Measurements from ENCODE around the gene OXSM. TPM values are rescaled to one million over a fixed set of nuclear protein-coding genes. Genes with fewer than 3 reads are reported as not detected.

OXSM gene
- total RNA-seq (2014; rRNA removed; shearing (Covaris generic)), result 10.2 and 21.8 TPM in 2 replicates

DNA sequence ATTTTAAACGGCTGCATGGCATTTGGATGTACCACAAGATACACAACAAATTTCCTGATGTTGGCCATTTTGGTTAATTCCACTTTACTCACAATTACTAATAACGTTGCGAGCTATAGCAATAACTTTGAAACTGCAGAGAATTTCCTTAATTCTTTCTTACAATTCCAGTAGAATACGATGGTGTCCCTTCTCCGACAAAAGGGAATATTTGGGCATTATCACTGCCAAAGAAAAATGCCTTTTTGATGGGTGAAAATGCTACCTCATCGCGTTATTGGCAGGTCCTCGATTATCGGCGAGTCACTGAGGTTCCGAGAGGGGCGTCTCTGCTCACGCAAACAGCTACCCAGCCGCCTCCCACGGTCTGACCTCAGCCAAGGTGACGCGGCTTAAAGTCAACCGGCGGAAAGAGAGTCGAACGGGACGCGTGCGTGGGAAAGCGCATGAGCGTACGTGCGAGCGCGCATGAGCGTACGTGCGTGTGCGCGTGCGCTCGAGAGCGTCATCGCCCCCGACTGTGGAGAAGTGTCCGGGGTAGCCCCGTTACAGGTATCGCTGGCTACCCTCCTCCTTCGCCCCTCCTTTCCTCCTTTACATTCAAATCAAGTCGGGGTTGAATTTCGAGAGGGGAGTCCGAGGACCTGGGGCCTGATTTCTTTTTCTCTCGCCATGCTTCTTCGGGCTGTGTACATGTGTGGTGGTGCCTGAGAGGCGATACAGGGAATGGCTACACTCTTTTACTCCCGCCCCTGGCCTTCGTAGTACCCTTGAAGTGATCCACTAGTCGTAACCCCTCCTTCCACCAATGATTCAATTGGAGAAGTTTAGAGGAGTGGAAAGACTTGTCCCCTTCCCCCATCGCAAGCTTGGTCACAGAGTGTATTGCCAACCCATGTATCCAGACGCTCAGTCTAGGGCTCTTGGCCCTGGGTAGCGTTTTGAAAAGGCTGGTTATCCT lies at the start of gene OXSM:
TSS of gene OXSM (plus strand) at position 495 of the 961 bp plus-strand sequence. CDS start 931 bp downstream, outside the sequence.
- peak; percentile 87 for DNase-seq (ENCODE audit: low read depth)

DNA sequence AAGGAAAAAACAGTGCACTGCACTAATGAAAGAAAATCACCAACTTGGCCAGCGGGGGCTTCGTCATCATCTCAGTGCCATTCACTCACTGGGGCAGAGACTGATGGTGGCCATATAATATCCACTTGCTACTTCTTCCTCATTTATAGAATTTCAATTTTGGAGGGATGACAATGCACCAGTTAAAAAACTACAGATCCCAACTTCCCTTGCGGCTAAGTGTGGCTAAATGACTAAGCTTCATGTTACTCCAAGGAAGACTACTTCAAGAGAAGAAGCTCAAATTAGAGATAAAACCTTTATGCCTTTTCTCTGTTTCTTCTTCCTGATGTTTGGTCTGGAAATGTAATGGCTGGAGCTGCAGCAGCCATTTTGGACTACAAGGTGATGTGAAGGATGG lies 45.4 kb upstream of the OXSM start:
- DNase-seq (ENCODE audit: low read depth), result no peak

DNA sequence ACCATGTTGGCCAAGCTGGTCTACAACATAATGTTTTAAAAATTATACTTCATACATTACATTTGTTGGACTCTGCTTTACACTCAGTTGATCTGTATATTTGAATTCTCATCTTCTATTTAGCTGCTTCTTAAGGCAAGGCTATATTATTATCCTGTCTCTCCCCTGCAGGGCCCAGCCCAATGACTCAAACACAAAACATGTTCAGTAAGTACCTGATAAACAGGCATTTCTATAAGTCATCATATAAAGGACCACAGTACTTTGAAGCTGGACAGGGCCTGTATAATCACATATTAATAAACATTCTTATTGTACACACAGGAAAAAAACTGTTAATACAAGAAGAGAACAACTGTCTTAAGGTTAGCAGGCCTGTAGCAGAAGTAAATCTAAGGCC lies 42.9 kb upstream of the OXSM start:
- DNase-seq (ENCODE audit: low read depth), result peak; percentile 2

DNA sequence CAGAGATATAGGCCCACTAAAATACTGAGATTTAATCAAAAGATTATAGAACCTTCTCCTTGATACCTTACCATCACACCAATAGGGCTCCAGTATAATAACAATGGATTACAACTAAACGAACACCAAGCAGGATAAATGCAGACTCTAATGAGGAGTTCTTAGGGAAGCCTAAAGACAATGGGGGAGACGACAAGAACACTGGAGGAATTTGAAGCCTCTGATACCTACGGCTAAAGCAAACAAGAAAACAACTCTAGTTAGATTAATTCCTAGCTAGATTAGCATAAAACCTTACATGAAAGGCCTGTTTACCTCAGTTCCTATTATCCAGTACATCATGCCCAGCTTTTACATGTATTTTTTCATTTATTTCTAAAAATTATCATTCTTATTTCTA lies 41.7 kb upstream of the OXSM start:
- no peak for DNase-seq (ENCODE audit: low read depth)

DNA sequence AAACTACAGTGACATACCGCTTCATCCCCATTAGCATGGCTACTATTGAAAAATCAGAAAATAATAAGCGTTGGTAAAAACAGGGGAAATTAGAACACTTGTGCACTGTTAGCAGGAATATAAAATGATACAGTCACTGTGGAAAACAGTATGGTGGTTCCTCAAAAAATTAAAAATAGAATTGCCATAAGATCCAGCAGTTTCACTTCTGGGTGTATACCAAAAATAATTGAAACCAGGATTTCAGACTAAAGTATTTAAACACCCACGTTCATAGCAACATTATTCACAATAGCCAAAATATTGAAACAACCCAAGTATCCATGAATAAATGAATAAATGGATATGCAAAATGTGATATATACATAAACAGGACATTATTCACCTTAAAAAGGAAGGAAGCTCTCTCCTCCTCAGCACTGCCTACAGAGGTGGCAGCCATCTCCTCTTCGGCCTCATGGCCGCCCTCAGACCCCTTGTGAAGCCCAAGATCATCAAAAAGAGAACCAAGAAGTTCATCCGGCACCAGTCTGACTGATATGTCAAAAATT lies 40.8 kb upstream of the OXSM start:
- no peak for DNase-seq (ENCODE audit: low read depth)

DNA sequence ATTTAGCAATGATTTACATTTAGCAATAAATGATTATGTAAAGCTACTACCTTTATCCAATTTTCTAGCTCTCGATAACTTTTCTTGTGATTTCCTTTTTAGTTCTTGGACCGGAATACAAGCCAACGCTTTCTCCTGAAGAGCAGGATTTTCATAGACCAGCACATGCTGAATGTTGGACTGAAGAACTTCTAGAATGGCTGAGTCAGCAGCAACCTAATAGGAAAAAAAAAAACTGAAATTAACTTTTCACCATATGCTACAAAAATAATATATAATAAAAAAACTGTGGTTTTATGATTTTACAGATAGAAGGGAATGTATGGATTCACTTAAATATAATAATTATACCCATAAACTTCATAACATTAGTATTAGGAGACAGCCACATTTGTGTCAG lies 38.8 kb upstream of the OXSM start:
- no peak for DNase-seq (ENCODE audit: low read depth)

DNA sequence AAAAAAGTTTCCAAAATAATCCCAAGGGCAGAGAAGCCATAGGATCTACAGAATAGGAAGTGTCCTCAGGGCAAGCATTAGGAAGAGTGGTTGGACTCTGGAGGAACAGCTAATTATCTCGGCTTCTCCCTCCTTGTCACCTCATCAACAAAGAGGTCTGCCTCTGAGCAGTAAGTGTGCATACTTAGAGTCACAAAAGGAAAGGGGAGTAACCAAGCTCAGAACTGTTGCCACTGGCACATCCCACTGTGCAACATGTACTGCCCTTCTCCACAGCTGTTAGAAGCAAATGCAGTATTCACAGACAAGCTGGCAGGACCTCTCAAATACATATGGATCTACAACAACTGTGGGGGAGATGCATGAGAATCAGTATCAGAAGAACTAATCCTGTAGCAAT lies 38.2 kb upstream of the OXSM start:
- no peak for DNase-seq (ENCODE audit: low read depth)

DNA sequence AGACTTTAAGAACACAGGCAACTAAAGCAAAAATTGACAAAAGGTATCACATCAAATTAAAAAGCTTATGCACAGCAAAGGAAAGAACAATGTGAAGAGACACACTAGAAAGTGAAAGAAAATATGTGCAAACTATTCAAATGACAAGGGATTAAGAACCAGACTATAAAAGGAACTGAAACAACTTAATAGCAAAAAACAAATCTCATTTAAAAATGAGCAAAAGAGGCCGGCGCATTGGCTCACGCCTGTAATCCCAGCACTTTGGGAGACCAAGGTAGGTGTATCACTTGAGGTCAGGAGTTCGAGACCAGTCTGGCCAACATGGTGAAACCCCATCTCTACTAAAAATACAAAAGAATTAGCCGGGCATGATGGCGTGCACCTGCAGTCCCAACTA lies 21.0 kb upstream of the OXSM start:
- DNase-seq (ENCODE audit: low read depth), result no peak

DNA sequence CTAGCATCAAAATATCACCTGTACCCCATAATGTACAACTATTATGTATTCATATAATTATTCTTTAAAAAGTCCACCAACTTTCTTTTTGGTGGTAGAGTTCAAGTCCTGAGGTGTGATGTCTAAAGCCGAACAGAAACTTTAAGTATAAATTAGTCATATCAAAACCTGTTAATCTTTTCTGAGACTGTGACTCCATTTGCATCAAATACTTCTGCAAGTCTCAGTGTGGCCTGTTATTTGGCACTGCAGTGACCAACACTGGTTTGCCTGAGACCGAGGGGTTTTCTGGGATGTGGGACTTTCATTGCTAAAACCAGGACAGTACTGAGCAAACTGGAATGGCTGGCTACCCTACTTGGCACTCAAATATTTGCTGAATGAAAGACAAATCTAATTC lies 14.0 kb upstream of the OXSM start:
- DNase-seq (ENCODE audit: low read depth), result no peak

DNA sequence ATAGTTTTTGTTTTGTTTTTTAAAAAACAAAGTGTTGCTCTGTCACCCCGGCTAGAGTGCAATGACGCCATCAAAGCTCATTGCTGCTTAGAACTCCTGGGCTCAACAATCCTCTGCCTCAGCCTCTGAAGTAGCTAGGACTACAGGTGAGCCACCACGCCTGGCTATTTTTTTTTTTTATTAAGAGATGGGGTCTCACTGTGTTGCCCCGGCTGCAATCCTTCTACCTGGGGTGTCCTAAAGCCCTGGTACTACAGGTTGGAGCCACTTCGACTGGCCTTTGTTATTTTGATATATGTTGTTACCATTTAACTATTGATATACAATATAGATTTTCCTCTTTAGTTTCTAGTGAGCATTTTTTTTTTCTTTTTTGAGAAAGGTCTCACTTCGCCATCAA lies 9.3 kb upstream of the OXSM start:
- no peak for DNase-seq (ENCODE audit: low read depth)

DNA sequence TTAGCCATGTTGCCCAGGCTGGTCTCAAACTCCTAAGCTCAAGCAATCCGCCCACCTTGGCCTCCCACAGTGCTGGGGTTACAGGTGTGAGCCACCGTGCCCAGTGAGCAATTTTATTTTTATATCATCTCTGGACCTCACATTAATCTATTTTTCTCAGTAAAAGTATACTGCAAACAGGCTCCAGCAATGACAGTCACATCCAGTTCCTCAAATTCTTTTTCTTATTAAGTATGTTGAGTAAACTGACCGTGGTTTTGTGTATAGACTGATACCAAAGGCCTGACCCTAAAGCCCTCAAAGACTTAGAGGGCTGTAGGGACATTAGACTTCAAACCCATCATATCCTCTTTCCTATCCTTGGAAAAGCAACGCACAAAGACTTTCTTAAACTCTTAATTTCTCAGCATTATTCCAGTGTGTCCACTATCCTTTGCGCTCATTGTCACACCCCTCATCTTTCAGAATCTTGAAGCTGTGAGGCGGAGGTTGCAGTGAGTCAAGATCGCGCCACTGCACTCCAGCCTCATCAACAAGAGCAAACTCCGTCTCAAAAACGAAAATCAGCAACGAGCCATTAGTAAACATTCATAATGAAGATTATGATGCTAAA lies 8.6 kb upstream of the OXSM start:
- no peak for DNase-seq (ENCODE audit: low read depth)

DNA sequence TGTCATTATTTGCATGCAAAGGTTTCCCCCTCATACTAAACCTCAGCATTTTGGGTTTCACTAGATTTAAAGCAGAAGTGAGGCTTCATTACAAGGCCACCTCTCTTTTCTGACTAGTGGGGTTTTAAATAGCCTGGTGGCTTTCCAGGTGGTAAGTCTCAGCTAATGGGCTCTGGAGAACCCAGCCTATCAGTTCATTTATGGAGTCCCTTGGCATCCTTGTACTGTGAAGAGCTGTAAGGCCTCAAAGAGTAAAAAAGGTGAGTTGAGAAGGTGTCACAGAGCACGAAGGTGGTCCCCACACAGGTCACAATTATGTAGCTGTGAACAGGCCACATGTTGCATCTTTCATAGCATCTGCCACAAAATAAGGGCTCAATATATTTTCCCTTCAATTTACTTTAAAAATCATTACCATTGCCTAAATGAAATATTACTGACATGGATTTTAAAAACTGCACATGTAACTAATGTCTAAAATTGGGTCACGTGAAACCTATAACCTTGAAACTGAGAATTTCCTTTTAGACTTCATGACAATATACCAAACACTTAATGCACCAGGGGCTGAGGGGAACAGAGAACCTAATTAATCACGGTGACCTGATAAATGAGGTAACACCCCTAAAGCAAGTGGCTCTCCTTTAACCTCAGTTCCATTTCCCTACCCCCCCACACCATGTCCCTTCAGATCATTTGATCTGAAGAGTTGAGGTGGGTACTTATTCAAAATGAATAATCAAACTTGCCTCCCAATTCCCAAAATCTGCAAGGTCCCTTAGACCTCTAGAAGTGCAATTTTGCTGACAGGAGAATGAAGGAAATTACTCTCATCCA lies 7.9 kb upstream of the OXSM start:
- DNase-seq (ENCODE audit: low read depth), result no peak

DNA sequence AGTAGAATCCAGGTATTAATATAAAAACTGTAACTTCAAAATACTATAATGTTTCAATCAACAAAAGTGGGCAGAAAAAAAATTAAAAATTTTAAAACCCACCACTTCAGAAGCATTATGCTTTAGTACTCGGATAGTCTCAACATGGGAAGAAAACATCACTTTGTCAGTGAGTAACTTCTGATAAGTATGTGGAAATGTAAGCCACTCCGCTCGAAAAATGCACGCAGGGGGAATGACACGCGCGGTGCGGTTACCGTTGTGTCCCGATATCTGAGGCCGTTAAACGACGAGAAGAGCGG lies 7.3 kb upstream of the OXSM start:
- no peak for DNase-seq (ENCODE audit: low read depth)

DNA sequence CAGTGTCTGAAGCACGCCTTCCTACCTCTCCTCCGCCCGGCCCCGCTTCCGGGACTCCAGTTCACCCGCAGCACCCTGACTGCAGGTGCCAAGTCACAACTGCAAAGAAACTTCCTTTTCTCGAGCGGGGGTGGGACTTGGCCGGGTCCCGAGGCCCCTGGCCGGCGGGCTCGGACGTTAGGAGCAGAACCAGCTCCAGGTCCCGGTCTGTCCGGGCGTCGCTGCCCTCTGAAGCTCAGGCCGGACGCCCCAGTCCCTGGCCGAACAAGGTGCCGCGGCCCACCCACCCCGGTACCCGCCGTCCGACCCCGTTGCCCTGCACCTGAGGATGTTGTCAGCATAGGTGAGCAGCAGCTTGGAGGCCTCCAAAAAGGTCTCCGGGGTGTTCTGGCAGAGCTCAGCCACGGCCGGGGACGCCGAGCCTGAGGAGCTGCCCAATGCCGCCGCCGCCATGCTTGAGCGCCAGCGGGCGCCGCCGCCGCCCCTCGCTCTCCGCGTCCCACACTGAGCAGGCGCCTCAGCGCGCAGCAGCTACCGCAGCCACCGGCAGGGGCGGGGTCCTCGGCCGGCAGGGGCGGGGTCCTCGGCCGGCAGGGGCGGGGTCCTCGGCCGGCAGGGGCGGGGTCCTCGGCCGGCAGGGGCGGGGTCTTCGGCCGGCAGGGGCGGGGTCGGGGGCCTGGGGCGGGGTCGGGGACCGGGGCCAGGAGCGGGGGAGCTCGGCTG lies 6.8 kb upstream of the OXSM start, which contains the start of gene NGLY1:
TSS of gene NGLY1 (minus strand) at position 506 of the 723 bp plus-strand sequence. CDS start at position 453, 53 bp downstream.
- DNase-seq (ENCODE audit: low read depth), result peak; percentile 72

DNA sequence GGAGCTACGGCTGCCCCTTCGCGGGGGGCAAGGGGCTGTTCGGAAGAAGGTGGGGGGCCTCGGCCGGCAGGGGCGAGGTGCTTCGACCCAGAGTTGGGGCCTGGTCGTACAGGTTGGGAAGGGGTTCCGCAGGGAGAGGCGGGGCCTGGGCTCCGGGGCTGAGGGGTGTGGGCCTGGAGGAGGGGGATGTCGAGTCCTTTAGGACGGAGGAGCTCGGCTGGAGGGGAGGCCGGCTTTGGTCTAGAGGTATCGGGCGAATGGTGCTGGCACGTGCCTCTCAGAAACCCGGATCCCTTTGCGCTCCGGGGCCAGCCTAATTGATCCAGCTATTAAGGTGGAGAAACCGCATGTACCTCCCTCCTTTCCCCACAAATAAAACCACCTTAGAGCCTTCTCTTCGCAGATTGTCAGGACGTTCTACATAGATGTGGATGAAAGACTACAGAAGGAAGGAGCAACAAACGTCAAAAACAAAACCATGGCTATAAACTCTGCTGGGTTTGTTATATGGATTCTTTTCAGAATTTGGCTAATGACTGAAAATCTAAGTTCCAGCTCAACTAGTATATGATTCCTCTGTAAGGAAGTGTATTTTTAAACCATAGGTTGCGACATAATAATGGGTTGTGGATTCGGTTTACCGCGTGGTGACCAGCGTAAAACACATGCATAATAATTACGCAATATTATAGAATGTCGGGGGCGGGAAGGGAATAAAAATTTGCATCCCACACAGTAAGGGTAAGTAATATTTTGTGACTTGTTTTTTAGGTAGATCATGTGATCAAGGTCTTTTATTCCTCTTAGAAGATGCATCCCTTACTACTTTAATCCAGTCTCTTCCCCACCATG lies 6.0 kb upstream of the OXSM start:
- peak; percentile 26 for DNase-seq (ENCODE audit: low read depth)

DNA sequence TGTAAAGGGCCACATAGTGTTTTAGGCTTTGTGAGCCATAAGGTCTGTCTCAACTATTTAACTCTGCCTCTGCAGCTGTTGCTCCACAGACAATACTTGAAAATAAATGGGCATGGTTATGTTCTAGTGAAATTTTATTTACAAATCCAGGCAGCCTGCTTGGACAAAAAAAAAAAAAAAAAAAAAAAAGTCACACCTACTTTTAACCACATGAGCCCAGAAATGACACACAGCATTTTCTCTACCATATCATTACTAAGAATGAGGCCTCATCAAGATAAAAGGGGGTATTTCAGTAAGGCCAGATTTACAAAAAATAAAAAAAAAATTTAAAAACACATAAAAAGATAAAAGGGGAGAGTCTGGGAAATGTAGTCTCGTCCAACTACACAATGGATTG lies 4.9 kb upstream of the OXSM start:
- no peak for DNase-seq (ENCODE audit: low read depth)

DNA sequence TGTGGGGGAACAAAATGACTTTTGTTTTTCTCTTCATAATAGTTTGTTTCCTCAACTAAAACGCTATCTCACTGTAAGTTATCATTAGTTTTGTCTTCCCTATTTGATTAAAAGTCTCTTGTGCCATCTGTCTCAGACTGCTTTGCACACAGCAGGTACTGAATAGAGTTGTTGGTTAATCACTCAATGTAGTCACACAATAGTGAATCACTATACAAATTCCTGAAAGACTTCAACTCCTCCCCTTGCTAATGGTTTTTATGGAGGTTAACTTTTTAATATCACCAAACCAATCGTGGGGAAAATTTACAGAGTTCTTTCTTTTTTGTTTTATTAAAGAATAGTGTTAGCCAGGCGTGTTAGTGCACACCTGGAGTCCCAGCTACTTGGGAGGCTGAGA lies 4.1 kb upstream of the OXSM start:
- no peak for DNase-seq (ENCODE audit: low read depth)

DNA sequence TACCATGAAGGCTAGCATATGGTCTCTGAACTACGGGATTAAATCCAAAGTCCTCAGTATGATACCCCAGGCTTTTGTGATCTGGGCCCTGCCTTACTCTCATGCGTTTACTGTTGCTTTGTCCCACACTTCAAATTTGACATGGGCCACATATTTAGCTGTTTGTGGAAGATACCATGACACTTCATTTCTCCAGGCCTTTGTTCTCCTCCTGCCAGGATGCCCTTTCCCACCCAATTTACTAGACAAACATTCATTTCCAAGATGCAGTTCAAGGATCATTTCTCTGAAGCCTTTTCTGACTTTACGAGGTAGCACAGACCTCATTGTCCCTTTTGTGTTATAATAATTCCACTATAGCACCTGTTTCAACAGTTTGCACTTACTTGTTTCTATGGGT lies 2.2 kb upstream of the OXSM start:
- DNase-seq (ENCODE audit: low read depth), result no peak

DNA sequence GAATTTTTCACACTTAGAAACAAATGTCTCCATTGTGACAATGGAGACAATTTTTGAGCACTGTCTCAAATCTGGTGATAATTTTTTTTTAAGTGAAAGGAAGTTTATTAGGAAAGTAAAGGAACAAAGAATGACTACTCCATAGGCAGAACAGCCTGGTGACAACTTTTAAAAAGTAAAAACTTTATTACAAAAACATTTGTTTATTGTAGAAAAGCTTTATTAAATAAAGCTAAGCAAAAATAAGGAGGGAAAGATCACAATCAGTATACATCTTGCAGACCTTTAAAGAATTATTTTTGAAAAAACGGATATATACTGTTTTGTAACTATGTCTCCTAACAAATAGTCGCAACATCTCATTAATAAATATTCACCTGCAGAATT lies 688 bp upstream of the OXSM start:
- no peak for DNase-seq (ENCODE audit: low read depth)

DNA sequence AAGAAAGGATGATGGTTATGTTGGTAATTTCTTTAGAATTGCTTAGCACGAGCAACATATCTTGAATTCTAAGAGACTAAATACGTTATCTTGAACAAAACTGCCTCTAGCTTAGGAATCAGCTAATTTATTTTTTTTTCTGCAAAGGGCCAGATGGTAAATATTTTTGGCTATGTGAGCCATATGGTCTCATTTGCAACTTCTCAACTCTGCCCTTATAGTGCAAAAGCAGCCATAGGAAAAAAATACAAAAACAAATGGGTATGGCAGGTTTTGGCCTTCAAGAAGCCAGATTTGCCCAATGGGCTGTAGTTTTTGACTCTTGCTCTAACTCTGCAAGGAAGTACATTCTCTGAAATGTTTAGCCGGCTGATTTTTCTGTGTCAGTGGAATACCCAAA lies 11.9 kb downstream of the OXSM start:
- no peak for DNase-seq (ENCODE audit: low read depth)

DNA sequence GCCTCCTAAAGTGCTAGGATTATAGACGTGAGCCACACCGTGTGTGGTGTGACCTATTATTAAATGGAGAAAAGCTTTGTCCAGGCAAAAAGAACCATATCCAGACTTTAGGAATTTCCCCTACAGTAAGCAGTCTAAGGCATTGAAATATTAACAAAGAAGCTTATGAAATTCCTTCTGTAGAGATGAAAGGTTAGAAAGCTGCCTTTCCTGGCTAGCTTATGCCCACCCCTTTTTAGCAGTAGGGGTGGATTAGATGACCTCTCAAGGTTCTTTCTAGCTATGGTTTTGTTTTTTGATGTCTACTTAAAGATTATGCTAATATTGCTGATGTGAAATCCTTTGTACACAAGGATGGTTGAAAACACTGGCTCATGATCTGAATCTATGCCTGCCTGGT lies 13.9 kb downstream of the OXSM start:
- DNase-seq (ENCODE audit: low read depth), result no peak

Data from M059J (cell line).